HG03159 (cell line): ENCODE measurements around the gene RAB3GAP1.

Source experiments
- ATAC-seq: cut with Tn5 transposase; IDR thresholded peaks from one replicate; pipeline ENCODE4 v1.9.1; 2021; ENCODE audit warnings: mild to moderate bottlenecking, moderate library complexity; ENCODE audit not compliant: unreplicated experiment

The RAB3GAP1 gene

GRCh38 chr2:135162377-135162776 is 110.3 kb downstream of the RAB3GAP1 start:
- ATAC-seq, result no peak

DNA sequence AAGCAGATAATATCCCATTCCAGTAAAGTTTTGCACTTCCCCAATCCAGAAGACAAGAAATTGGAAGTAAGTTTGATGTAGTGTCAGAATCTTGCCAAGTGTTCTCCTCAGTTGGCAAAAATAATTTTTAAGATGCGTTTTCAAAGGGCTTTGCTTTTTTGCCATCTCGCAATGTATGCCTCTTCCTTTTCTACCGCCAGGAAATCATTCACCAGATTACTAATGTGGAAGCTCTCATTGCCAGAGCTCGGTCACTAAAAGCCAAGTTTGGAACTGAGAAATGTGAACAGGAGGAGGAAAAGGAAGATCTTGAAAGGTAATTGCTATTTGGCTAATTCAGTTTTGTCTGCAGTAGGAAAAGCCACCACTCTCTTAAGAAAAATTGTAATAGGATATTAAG is 110.7 kb downstream of the RAB3GAP1 start:
- no peak for ATAC-seq

DNA sequence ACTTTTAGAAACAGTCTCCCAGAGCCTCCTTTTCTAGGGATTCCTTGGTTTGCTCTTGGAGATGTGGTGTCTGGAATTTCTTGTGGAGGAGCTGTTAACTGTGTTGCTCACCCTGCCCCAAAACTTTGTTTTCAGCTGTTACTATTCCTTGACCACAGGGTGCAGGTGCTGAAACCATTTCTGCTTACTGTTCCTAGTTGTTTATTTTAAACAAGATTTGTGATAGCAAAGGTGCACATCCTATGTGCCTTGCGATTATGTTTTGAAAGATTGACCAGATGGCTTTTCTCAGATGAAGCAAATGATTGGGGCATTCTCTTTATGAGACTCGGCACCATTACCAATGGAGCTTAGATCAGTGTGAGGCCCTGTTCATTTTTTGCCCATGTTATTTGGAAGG is 111.2 kb downstream of the RAB3GAP1 start:
- ATAC-seq, result no peak

- ATAC-seq, result no peak
Observed at GRCh38 chr2:135163901-135164300, 111.8 kb downstream of the RAB3GAP1 start.

GRCh38 chr2:135164431-135164830 is 112.3 kb downstream of the RAB3GAP1 start:
- no peak for ATAC-seq

GRCh38 chr2:135167273-135167672 is 115.2 kb downstream of the RAB3GAP1 start:
- no peak for ATAC-seq

GRCh38 chr2:135168204-135168856 is 116.2 kb downstream of the RAB3GAP1 start:
- no peak for ATAC-seq

GRCh38 chr2:135169900-135170753 is 118.0 kb downstream of the RAB3GAP1 start:
- no peak for ATAC-seq

- no peak for ATAC-seq
Observed at GRCh38 chr2:135174049-135174809, 122.1 kb downstream of the RAB3GAP1 start.

DNA sequence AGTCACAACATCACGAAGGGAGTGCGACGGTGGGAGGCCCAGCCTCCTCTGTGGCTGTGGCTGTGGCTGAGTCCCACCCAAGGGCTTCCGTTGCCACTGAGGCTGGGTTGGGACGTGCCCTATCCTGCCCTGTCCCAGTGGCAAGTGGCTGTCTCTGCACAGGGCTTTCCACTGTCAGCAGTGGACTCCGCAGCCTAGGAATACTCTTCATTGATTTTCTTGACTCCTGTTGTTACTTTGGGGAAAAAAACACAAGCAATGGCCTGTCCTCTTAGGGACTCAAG is 122.7 kb downstream of the RAB3GAP1 start:
- ATAC-seq, result no peak

- ATAC-seq, result no peak
Observed at GRCh38 chr2:135175177-135175576, 123.1 kb downstream of the RAB3GAP1 start.

GRCh38 chr2:135179689-135180088 is 127.6 kb downstream of the RAB3GAP1 start:
- ATAC-seq, result no peak

- no peak for ATAC-seq
Observed at GRCh38 chr2:135182190-135182589, 130.1 kb downstream of the RAB3GAP1 start.

DNA sequence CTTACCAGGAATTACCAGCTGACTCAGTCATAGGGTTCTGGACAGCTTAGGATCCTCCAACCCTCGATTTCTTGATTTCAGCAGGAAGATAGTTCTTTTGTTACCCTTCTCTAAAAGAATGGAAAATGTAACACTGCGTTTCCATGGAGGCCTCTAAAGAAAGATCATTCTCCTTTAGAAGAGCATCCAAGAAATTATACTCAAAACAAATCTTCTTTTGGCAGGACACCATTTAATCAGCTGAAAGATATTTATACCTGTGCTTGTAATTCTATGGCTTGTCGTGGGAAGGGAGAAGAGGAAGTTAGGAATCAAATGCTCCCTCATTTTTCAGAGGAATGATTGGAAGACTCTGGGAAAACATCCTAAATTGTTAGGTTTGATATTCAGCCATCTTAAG is 130.5 kb downstream of the RAB3GAP1 start:
- no peak for ATAC-seq

- ATAC-seq, result no peak
Observed at GRCh38 chr2:135183822-135184221, 131.7 kb downstream of the RAB3GAP1 start.

DNA sequence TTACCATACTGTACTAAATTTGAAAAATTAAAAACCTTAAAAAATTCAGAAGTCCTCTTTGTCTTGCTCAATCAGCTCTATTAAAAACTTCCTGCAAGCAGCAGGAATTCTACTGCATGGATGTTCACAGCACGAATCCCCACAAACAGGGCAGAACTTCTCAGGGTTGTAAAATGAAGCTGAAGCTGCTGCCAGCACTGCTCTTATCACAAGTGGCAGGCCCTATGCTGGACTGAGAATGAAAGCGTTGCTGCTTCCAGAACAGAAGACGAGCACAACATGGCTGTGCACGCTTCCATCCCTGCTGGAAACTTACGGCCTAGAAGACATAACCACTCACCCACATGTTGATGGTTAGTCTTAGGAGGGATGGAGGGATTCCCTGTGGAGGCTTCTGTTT is 134.0 kb downstream of the RAB3GAP1 start:
- no peak for ATAC-seq

DNA sequence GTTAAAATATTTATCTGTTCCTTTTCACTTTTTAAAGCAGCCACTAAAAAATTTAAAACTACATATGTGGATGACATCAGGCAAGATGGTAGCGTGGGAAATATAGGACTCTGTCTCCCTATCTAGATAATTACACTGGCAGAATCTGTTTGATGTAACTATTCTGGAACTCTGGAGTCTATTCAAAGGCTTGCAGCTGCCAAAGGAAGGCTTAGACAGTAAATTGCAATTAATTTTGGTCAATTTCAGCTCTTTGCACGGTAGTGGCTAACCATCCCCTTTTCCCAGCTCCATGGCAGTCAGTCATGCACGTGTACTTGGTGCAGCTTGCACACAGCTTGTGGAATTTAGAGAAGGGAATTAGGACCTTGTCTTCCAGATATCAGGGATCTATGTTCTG is 135.2 kb downstream of the RAB3GAP1 start:
- no peak for ATAC-seq

DNA sequence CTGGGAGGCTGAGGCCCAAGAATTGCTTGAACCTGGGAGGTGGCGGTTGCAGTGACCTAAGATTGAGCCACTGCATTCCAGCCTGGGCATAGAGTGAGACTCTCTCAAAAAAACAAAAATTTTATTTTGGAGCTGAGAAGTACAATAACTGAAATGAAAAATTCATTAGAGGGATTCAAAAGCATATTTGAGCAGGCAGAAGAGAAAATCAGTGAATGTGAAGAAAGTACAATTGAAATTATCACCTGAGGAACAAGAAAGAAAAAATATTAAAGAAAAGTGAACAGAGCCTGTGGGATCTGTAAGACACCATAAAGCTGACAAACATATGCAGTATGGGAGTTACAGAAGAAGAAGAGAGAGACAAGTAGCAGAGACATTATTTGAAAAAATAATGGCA is 137.1 kb downstream of the RAB3GAP1 start:
- no peak for ATAC-seq

- ATAC-seq, result no peak
Observed at GRCh38 chr2:135190799-135191198, 138.7 kb downstream of the RAB3GAP1 start.

- ATAC-seq, result no peak
Observed at GRCh38 chr2:135198481-135198880, 146.4 kb downstream of the RAB3GAP1 start.

DNA sequence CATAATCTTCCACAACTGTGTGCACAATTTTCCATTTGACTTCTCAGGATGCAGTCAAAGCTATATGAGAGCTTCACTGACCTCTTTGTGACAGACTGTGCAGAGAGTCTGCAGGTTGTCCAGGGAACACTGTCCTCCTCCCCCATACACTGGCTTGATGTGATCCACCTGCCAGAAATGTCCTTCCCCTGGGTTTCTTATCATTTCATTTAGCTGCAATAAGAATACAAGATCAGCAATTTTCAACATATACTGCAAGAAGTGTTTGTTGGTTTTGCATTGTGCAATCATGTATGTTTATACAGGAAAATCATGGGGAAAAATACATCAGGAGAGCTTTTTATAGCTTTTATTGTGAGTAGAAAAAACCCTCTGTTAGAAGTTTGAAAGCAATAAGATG is 150.7 kb downstream of the RAB3GAP1 start:
- no peak for ATAC-seq

DNA sequence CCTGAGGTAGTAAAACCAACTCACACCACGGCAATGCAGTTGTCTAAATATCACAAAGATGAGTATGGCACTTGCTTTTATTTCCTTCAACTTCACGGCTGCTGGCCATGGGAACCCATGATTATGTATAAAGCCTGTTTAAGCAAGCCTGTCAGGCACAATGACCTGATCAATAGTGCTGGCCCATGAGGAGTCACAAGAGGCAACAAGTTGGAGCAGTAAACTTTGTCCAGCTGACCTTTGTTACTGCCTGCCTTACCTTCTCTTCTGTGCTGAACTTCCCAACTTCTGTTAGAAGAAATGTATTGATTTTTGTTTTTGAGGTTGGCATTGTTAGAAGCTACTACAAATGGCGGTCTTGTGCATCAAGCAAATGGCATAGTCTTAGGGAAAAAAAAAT is 151.9 kb downstream of the RAB3GAP1 start:
- no peak for ATAC-seq
